HCT116 (cell line): Measurements from ENCODE around the gene ADGRF5. TPM values are rescaled to one million over a fixed set of nuclear protein-coding genes. Genes with fewer than 3 reads are reported as not detected.

Experiments
- ATAC-seq: fragments of 200-7000 bp; cut with Tn5 transposase; 2 replicates; pipeline ENCODE4 v1.9.1; 2020; ENCODE audit warnings: mild to moderate bottlenecking, moderate library complexity
- BruUV-seq: library from RNA; stranded (reverse); fragments of 400-500 nt; replicated peaks from 2 replicates; lab custom pipeline; 2021; lab: Mats Ljungman, UMichigan
- CTCF ChIA-PET: fragments of 300-600 bp; sonication (Branson Sonifier 250); formaldehyde crosslinking; loops from one replicate; lab custom pipeline; 2021; ENCODE audit warnings: antibody characterized with exemption; lab: Charles Lee
- POLR2A ChIA-PET: fragments of 300-600, 350-600 bp; sonication (Branson Sonifier 250); formaldehyde crosslinking; loops from one replicate; lab custom pipeline; 2021; ENCODE audit warnings: antibody characterized with exemption; lab: Charles Lee
- RAD21 ChIA-PET, 2 experiments: fragments of 300-600 bp; sonication (Branson Sonifier 250); formaldehyde crosslinking; loops; one replicate each; lab custom pipeline; 2023; ENCODE audit warnings: low total read pairs in 2 of 2; ENCODE audit not compliant: uncharacterized antibody in 2 of 2, unreplicated experiment in 2 of 2, low non-redundant PET in 1 of 2; lab: Charles Lee
- DNase-seq: peaks from one replicate; pipeline ENCODE4 v3.0.0-alpha.2; 2010; ENCODE audit warnings: low read depth, low spot score
- H2AFZ ChIP-seq: fragments of 200-600 bp; shearing (Covaris generic), sonication (generic); 2 replicates; pipeline ENCODE4 v1.6.1; 2017; ENCODE audit warnings: low read depth, mixed run types, mixed read lengths, antibody characterized with exemption, low read length; ENCODE audit not compliant: poor library complexity, severe bottlenecking
- H3K27ac ChIP-seq: 2 replicates; pipeline ENCODE4 v1.5.1; 2012; ENCODE audit warnings: low read depth, low read length
- H3K27me3 ChIP-seq: fragments of 200-600 bp; sonication (generic); 2 replicates; pipeline ENCODE4 v1.6.1; 2016; ENCODE audit warnings: mixed run types, low read length, mixed read lengths; ENCODE audit not compliant: insufficient read depth
- H3K36me3 ChIP-seq, 2 experiments: fragments of 200-500 bp in 1 of 2; fragments of 200-600 bp in 1 of 2; sonication (Bioruptor generic) in 1 of 2; sonication (generic) in 1 of 2; 2 replicates each; pipeline versions ENCODE4 v1.5.1 to v1.6.1; 2014 to 2016; ENCODE audit warnings: low read length in 2 of 2, inconsistent platforms in 1 of 2, mixed read lengths in 1 of 2, mixed run types in 1 of 2; ENCODE audit not compliant: insufficient read depth in 2 of 2, control insufficient read depth in 1 of 2
- H3K4me1 ChIP-seq, 2 experiments: fragments of 200-600 bp in 1 of 2; sonication (generic) in 1 of 2; 2 replicates each; pipeline versions ENCODE4 v1.5.1 to v1.6.1; 2012 to 2017; ENCODE audit warnings: low read length in 2 of 2, inconsistent platforms in 1 of 2, mild to moderate bottlenecking in 1 of 2, mixed read lengths in 1 of 2, mixed run types in 1 of 2, moderate library complexity in 1 of 2; ENCODE audit not compliant: insufficient read depth in 2 of 2, control insufficient read depth in 1 of 2
- H3K4me2 ChIP-seq: fragments of 200-600 bp; sonication (generic); 2 replicates; pipeline ENCODE4 v1.6.1; 2017; ENCODE audit warnings: mixed run types, low read length, mixed read lengths
- H3K4me3 ChIP-seq, 2 experiments: fragments of 200-600 bp in 1 of 2; sonication (generic) in 1 of 2; replicated peaks in 1 of 2; 2 replicates each; pipeline ENCODE4 v1.5.1; 2011 to 2016; ENCODE audit warnings: low read length in 2 of 2, control low read depth in 1 of 2, low read depth in 1 of 2, mild to moderate bottlenecking in 1 of 2, mixed read lengths in 1 of 2, mixed run types in 1 of 2
- H3K79me2 ChIP-seq: fragments of 200-600 bp; sonication (generic); 2 replicates; pipeline ENCODE4 v1.6.1; 2017; ENCODE audit warnings: mild to moderate bottlenecking, mixed run types, low read length, moderate library complexity, mixed read lengths; ENCODE audit not compliant: insufficient read depth
- H3K9ac ChIP-seq: fragments of 200-600 bp; sonication (generic); 2 replicates; pipeline ENCODE4 v1.6.1; 2016; ENCODE audit warnings: low read length, mixed read lengths
- H3K9me2 ChIP-seq: fragments of 200-600 bp; sonication (generic), shearing (Covaris generic); 2 replicates; pipeline ENCODE4 v1.6.1; 2017; ENCODE audit warnings: mixed run types, mild to moderate bottlenecking, moderate library complexity; ENCODE audit not compliant: insufficient read depth
- H3K9me3 ChIP-seq, 2 experiments: fragments of 200-500 bp in 1 of 2; fragments of 200-600 bp in 1 of 2; sonication (Bioruptor generic) in 1 of 2; sonication (generic) in 1 of 2; 2 replicates each; pipeline ENCODE4 v1.6.1; 2014 to 2017; ENCODE audit warnings: low read length in 2 of 2, mixed read lengths in 2 of 2, inconsistent platforms in 1 of 2, low read depth in 1 of 2, mild to moderate bottlenecking in 1 of 2, mixed run types in 1 of 2, moderate library complexity in 1 of 2; ENCODE audit not compliant: control insufficient read depth in 1 of 2, insufficient read depth in 1 of 2
- H4K20me1 ChIP-seq: fragments of 200-600 bp; sonication (generic), shearing (Covaris generic); 2 replicates; pipeline ENCODE4 v1.6.1; 2017; ENCODE audit warnings: mixed run types, mild to moderate bottlenecking, moderate library complexity; ENCODE audit not compliant: insufficient read depth
- CBX3 ChIP-seq: IDR thresholded peaks from 2 replicates; pipeline ENCODE4 v1.6.1; 2012; ENCODE audit warnings: low read depth
- CTCF ChIP-seq, 3 experiments: fragments of 200-600 bp in 1 of 3; sonication (generic) in 1 of 3; IDR thresholded peaks in 2 of 3; conservative IDR thresholded peaks in 1 of 3; 2 replicates each; pipeline ENCODE4 v1.5.1; 2012 to 2017; ENCODE audit warnings: low read depth in 2 of 3, low read length in 2 of 3, antibody characterized with exemption in 1 of 3, borderline replicate concordance in 1 of 3, control low read depth in 1 of 3, mild to moderate bottlenecking in 1 of 3, mixed read lengths in 1 of 3, mixed run types in 1 of 3, moderate library complexity in 1 of 3; ENCODE audit not compliant: insufficient read depth in 1 of 3
- EGR1 ChIP-seq: IDR thresholded peaks from 2 replicates; pipeline ENCODE4 v1.6.1; 2012; ENCODE audit warnings: low read depth
- ELF1 ChIP-seq: IDR thresholded peaks from 2 replicates; pipeline ENCODE4 v1.6.1; 2012; ENCODE audit warnings: low read depth, borderline replicate concordance
- EZH2 ChIP-seq: fragments of 200-600 bp; sonication (generic); IDR thresholded peaks from 2 replicates; pipeline ENCODE4 v1.6.1; 2017; ENCODE audit warnings: antibody characterized with exemption, mixed run types
- FOSL1 ChIP-seq: IDR thresholded peaks from 2 replicates; pipeline ENCODE4 v1.6.1; 2012; ENCODE audit warnings: low read depth
- TCF7L2 ChIP-seq: IDR thresholded peaks from 2 replicates; pipeline ENCODE4 v1.7.0; 2011; ENCODE audit warnings: borderline replicate concordance, inconsistent platforms; ENCODE audit not compliant: insufficient read depth, insufficient read length; ENCODE audit errors: extremely low read depth
- ZFX ChIP-seq: fragments of 450-650 bp; IDR thresholded peaks from 2 replicates; pipeline ENCODE4 v1.6.1; 2017
- intact Hi-C: fragments of 100-400 bp; cut with micrococcal nuclease; formaldehyde crosslinking; loops from 2 replicates; pipeline ENCODE4 v1.10.0; 2022
- total RNA-seq: library from RNA; stranded (reverse); gene quantifications from one replicate; pipeline ENCODE4 v1.2.1, GENCODE V29; 2021; ENCODE audit not compliant: unreplicated experiment
- TF ChIP-seq, protein P1 (sequence below): IDR thresholded peaks from 2 replicates; pipeline ENCODE4 v1.6.1; 2012
- TF ChIP-seq, protein P2 (sequence below): IDR thresholded peaks from 2 replicates; pipeline ENCODE4 v1.6.1; 2012

Gene ADGRF5
- total RNA-seq, 1 experiment from 2014 or later, result 0.17 TPM

- CTCF ChIA-PET, result no interaction called here
- TF ChIP-seq, protein P1, sequence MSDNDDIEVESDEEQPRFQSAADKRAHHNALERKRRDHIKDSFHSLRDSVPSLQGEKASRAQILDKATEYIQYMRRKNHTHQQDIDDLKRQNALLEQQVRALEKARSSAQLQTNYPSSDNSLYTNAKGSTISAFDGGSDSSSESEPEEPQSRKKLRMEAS, result no peak
- TF ChIP-seq FOSL1 (no peak), ZFX (no peak), CBX3 (no peak), EZH2 (no peak), TCF7L2 (no peak), ELF1 (no peak), EGR1 (no peak), CTCF (IDR thresholded peaks at IDR 0.05 in 2 of 3, conservative IDR thresholded peaks at IDR 0.05 in 1 of 3; ENCODE audit: borderline replicate concordance in 1 of 3, insufficient read depth in 1 of 3, low read depth in 2 of 3, low read length in 2 of 3) (no peak)
- TF ChIP-seq, protein P2, sequence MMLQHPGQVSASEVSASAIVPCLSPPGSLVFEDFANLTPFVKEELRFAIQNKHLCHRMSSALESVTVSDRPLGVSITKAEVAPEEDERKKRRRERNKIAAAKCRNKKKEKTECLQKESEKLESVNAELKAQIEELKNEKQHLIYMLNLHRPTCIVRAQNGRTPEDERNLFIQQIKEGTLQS, result no peak
- H3K27me3 ChIP-seq, result no peaks in the 10 kb centered on the region
These were observed 40.0 kb upstream of the ADGRF5 start for GRCh38 chr6:46961711-46962110.

More at GRCh38 chr6:46961711-46962110, 40.0 kb upstream of the ADGRF5 start:
- H3K4me1 ChIP-seq, result no peaks in the 10 kb centered on the region
- no peak overlapping the region for H3K27ac ChIP-seq
- no peaks in the 10 kb centered on the region for H4K20me1 ChIP-seq
- no peak overlapping the region for H3K4me3 ChIP-seq
- ATAC-seq (no peak), DNase-seq (no peak)
- H3K79me2 ChIP-seq, result no peaks in the 10 kb centered on the region
- H3K36me3 ChIP-seq, result no peaks in the 10 kb centered on the region
- no peaks in the 10 kb centered on the region for H3K9me2 ChIP-seq
- H3K9ac ChIP-seq, result no peak overlapping the region
- ChIA-PET POLR2A (no interaction called here), RAD21 (no interaction called here)
- H3K4me2 ChIP-seq, result no peak overlapping the region
- intact Hi-C loops, result no loop called here
- BruUV-seq, result no TSS peak
- no peaks in the 10 kb centered on the region for H3K9me3 ChIP-seq
- H2AFZ ChIP-seq, result no peak overlapping the region
